Measurements from ENCODE around the gene MBP.

The MBP gene

DNA sequence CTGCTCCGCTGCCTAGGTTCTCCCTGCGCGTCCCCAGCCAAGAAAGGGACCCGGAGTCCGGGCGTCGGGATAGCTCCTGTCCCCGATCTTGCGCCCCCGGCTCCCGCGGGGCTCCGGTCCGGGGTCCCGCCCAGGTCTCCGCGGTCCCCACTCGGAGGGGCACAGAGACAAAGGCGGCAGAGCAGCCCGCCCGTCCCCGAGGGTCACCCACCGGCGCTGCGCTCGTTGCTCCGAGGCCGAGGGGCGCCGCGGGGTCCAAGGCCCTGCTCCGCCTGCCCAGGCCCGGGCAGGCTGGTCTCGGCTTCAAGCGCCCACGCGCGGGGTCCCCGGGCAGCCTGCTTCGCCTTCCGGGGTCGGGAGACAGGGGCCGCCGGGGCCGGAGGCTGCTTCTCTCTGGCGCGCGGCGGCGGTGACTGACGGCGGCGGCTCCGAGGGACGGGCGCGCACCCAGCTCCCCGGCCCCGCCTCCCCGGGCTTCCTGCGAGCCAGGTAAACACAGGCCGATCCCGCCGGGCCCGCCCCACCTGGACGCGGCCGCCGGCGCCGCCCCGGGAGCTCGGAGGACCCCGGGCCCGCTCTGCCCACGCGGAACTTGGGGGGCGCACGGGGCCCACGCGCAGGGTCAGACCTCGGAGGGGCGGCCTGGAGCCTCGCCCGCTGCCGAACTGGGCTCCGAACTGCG lies at the start of gene MBP:
Gene MBP, minus strand, starts transcription at position 415 of the 682 bp plus-strand sequence. CDS start 27,522 bp downstream, outside the sequence.
- no peak for DNase-seq

- DNase-seq = no peak
These were observed 49.5 kb upstream of the MBP start for GRCh38 chr18:77181950-77182707.

- no peak for DNase-seq
These were observed 46.0 kb upstream of the MBP start for GRCh38 chr18:77178559-77178958.

DNA sequence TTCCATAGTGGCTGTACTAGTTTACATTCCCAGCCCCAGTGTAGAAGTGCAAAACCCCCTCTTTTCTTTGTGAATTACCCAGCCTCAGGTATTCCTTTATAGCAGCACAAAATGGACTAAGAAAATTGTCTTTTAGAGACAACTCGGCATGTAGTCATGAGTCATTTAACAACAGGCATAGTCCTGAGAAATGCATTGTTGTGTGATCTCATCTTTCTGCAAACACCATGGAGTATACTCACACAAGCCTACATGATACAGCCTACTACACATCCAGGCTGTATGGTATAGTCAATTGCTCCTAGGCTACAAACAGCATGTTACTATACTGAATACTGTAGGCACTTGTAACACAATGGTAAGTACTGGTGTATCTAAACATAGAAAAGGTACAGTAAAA lies 44.4 kb upstream of the MBP start:
- DNase-seq = no peak

DNA sequence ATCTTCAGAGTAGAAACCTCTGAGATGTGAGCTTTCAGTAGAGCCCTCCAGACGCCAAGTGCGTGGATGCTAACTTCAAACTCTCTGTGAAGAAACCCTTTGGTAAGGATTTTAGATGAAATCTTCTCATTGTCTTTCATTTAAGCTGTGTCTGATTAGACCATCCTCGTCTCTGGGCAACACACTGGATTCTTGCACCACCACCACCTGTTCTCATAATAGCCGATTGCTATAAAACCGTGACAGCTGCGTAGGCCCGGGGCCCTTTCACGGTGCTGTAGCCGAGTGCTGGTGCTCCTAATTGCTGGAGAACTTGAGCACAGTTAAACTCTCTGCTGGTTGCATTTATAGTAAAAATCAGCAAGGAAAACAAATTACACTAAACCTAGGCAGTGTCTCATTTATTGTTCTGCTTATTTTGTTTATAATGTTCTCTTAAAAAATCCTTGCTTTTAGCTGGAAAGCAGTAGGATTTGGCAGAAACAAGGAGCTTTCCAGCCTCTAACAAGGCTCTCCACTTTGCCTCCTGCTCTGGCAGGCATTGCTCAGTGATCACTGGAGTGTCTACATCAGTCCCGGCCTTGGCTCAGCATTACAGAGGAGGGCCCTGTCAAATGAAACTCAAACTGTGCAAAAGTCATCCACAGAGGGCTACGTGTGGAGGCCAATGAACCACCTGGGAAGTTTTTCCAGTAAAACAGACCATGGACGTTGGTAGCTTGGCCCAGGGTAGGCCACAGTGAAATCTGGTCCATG lies 40.9 kb upstream of the MBP start:
- DNase-seq = peak in 1 of 2 experiments; percentile 55

- no peak for DNase-seq
These were observed 38.4 kb upstream of the MBP start for GRCh38 chr18:77170890-77171410.

GRCh38 chr18:77168811-77169311 lies 36.3 kb upstream of the MBP start:
- peak; percentile 4 to 52 for DNase-seq

DNA sequence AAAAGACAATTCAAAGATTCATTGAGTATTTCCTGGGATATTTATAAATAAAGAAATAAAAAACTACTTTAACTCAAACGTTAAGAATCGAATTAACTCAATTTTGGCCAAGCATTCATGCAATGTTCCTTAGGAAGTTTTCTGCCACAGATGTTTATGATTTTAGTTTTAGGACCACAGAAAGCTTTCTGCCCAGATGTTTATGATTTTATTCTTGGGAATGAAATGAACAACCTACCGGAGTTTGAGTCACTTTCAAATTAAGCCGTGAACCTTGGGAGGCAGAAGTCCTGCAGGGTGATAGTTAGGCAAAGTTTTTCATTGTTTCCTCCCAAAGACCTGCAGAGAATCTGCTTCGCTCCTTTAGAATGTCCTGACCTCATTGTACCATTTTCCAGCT lies 34.7 kb upstream of the MBP start:
- DNase-seq = no peak

- DNase-seq = no peak
These were observed 33.9 kb upstream of the MBP start for GRCh38 chr18:77166523-77166922.

DNA sequence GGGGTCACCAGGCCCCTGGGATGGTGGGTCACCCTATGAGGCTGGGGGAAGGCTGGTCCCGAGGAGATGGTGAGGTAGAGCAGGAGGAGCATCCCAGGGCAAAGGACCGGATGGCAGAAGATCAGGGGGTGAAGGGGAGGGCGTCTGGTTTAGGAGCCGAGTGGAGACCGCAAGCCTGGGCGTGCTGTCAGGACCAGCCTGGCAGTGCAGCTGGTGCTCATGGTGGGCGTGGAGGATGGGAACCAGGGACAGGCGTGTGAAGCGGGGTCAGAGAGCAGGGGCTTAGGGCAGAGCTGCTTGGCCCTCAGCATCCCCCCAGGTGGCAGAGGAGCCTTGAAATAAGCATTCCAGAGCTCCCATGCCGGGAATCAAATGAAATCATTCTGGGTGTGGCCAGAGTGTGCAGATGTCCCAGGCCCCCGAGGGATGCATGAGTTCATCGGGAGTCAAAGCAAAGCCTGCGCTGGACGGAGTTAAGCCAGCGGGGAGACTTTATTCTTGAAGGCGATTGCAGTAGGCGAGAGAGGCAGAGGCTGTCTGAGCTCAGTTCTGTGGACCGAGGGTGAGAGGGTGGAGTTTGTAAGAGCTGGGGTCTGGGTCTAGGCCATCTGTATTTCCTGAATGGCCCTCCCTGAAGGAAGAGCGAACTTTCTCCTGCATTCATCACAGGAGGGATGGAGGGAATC lies 33.1 kb upstream of the MBP start:
- no peak for DNase-seq

DNA sequence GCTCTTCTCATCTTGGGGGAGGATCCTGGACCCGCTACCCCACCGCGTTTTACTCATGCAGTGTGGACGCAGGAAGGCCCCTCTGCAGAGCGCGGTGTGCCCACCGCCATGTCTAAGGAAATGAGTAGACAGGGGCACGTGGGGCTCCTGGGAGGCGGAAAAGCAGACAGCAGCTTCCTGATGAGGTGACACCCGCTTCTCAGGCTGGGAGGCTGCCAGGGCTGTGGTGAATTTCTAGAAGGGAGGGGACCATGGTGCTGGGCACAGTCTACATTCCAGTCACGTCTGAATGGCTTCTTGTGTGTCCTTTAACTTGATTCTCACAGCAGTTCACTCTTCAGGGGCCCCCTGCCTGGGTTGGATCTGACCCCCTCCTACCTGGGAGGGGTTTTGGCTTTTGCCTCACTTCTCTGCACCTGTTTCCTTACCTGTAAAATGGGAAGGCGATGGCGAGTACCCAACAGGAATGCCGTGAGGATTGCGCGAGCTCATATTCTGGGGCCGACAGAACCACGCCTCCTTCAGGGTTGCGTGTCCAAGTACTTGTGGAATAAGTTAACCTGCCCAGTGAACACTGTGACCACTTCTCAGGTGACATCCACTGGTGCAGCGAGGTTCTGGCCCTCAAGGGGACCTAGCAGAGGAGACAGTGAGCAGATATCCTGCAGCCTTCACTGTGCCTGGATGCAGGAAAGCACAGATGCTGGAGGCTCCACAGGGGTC lies 32.3 kb upstream of the MBP start:
- DNase-seq = no peak

GRCh38 chr18:77164026-77164425 lies 31.4 kb upstream of the MBP start:
- DNase-seq = no peak

DNA sequence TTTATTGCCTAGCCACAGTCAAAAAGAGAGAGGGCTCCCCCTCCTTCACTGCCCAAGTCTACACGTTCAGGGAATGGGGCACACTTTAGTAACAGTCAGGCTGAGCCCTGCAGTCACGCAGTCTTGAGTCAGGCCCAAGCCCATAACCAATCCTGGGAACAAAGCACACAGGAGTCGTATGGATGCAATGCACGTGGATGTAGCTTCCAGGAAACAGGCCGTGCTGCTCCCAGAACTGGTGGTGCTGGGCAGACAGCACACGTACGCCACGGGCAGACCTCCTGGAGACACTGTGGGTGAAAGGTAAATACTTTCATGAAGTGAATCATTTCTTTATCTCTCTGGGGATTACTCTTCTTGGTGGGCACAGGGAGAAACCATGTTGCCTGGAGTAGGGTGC lies 30.0 kb upstream of the MBP start:
- no peak for DNase-seq

GRCh38 chr18:77161961-77162360 lies 29.4 kb upstream of the MBP start:
- DNase-seq = no peak

DNA sequence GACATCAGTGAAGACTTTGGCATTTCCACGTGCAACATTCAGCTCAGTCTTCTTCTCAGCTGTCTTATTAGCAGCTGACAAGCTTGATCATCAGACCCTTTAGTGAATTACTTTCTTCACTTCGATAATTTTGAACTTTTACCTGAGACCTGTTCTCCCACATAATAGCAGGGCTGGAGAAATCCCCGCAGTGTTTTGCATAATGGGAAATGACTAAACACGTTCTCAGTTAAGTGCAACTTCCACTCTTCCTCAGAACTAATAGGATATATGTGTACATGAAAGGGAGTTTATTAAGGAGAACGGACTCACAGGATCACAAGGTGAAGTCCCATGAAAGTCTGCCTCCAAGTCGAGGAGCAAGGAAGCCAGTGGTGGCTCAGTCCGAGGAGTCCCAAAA lies 28.8 kb upstream of the MBP start:
- no peak for DNase-seq

- DNase-seq = no peak
These were observed 27.9 kb upstream of the MBP start for GRCh38 chr18:77160515-77160914.

DNA sequence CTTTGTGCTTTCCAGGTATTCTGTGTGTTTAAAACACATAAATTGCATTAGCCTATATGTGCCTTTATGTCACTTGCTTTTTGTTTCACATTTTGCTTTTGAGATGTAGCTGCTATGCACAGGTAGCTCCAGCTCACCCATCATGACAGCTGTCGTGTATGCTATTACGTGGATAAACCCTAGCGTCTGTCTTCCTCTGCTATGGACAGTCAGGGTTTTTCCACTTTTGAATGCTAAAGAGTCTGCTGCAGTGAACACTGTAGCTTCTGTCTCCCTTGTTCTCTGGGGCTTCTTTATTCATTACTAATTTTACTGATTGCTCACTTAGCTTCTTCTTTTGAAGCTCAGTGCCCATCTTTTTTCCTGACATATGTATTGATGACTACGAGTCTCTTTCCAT lies 24.7 kb upstream of the MBP start:
- DNase-seq = no peak

GRCh38 chr18:77155031-77155430 lies 22.4 kb upstream of the MBP start:
- DNase-seq = no peak

DNA sequence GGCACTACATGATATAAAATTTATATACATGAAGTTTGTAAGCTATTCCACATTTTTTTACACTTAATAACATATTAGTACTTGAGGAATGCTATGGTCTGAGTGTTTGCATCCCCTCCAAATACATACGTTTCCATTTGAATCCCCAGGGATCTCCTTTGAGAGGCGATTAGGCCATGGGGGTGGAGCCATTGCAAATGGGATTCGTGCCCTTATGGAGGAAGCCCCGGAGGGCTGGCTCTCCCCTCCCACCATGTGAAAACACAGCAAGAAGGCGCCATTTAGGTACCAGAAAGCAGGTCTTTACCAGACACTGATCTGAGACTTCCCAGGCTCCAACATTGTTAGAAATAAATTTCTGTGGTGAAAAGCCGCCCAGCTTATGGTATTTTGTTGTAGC lies 20.8 kb upstream of the MBP start:
- no peak for DNase-seq

DNA sequence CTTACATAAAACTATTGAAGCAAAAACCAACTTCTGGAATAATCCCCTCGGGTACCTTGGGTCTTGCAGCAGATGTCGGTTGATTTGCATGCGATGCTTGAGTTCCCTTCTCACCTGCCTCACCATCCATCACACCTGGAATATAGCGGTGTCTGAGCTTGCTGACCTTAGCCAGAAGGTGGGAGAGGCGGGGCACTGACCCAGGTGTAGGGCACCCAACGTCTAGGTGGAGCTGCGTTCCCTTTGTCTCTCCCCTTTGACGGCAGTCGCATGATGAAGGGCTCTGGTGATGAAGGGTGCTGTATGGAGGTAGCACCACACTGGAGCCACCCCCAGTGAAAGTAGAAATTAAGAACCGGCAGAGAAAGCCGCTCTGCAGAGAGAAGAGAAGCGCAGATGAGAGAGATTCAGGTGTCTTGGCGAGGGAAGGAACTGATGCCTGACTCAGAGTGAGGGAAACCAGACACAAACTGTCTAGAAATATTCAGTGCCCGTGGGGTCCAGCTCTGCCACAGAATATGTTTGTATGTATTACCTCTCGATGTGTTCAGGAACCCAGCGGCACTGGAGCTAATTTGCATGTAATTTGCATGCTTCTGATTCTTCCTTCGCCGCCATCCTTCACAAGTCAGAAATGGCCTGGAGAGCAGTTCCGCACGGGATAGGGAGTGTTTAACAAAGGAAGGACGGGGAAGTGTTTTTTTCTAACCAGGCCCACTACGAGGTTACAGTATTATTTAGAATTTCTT lies 19.4 kb upstream of the MBP start:
- no peak for DNase-seq

- no peak for DNase-seq
These were observed 18.6 kb upstream of the MBP start for GRCh38 chr18:77151033-77151771.
